Lower leg skin (tissue), 3 donors: ENCODE results near the gene NYAP2.

Experiments
- POLR2A ChIP-seq, 2 donors: fragments of 450-650 bp; IDR thresholded peaks; one replicate each; pipeline ENCODE4 v1.6.1; 2016 to 2017; ENCODE audit warnings: antibody characterized with exemption in 2 of 2, mild to moderate bottlenecking in 1 of 2, moderate library complexity in 1 of 2
- TF ChIP-seq, protein P1 (sequence below), 3 donors: fragments of 450-650 bp; IDR thresholded peaks; one replicate each; pipeline ENCODE4 v1.5.1; 2016; ENCODE audit warnings: antibody characterized with exemption in 3 of 3, mild to moderate bottlenecking in 3 of 3, moderate library complexity in 2 of 3

DNA sequence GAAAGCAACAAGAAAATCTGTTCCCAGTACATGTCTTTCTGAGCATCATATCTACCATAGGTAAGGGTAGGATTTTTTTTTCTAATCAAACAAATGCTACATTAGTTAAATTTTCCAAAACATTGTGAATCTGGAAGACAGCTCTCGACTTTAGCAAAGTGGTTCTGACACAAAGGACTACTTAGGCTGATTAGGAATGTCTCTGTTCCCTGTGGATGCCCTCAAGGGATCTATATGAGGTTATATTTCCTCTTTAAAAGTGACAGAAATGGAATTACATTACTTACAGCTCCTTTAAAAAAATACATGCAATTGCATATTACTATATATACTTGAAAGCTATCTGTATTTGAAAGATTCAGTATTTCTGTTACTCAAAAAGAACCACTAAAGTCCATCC lies 15.4 kb downstream of the NYAP2 start:
- TF ChIP-seq, protein P1, sequence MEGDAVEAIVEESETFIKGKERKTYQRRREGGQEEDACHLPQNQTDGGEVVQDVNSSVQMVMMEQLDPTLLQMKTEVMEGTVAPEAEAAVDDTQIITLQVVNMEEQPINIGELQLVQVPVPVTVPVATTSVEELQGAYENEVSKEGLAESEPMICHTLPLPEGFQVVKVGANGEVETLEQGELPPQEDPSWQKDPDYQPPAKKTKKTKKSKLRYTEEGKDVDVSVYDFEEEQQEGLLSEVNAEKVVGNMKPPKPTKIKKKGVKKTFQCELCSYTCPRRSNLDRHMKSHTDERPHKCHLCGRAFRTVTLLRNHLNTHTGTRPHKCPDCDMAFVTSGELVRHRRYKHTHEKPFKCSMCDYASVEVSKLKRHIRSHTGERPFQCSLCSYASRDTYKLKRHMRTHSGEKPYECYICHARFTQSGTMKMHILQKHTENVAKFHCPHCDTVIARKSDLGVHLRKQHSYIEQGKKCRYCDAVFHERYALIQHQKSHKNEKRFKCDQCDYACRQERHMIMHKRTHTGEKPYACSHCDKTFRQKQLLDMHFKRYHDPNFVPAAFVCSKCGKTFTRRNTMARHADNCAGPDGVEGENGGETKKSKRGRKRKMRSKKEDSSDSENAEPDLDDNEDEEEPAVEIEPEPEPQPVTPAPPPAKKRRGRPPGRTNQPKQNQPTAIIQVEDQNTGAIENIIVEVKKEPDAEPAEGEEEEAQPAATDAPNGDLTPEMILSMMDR (IDR thresholded peaks at IDR 0.05): no peak
- TF ChIP-seq POLR2A (IDR thresholded peaks at IDR 0.05): no peak
